Measurements from ENCODE around the gene WDSUB1.

DNA sequence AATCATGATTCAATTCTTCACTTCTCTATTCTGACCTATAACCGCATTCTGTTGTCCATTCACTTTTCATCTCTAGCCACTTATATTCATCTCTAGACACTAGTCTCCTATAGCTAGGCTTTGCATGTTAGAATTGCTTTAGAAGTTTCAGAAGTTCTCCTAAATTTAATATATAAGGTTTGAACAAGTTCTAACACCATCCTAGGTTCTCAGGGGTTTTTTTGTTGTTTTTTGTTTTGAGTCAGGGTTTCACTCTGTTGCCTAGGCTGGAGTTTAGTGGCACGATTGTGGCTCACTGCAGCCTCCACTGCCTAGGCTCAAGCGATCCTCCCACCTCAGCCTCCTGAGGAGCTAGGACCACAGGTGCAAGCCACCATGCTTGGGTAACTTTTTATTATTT, 19.9 kb downstream of the WDSUB1 start:
- TF ChIP-seq, protein P1, sequence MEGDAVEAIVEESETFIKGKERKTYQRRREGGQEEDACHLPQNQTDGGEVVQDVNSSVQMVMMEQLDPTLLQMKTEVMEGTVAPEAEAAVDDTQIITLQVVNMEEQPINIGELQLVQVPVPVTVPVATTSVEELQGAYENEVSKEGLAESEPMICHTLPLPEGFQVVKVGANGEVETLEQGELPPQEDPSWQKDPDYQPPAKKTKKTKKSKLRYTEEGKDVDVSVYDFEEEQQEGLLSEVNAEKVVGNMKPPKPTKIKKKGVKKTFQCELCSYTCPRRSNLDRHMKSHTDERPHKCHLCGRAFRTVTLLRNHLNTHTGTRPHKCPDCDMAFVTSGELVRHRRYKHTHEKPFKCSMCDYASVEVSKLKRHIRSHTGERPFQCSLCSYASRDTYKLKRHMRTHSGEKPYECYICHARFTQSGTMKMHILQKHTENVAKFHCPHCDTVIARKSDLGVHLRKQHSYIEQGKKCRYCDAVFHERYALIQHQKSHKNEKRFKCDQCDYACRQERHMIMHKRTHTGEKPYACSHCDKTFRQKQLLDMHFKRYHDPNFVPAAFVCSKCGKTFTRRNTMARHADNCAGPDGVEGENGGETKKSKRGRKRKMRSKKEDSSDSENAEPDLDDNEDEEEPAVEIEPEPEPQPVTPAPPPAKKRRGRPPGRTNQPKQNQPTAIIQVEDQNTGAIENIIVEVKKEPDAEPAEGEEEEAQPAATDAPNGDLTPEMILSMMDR (conservative IDR thresholded peaks at IDR 0.05; ENCODE audit: low read depth, low read length): no peak
- TF ChIP-seq RCOR1 (IDR thresholded peaks at IDR 0.05; ENCODE audit: insufficient replicate concordance, low read length) (no peak), POLR2A (IDR thresholded peaks at IDR 0.05; ENCODE audit: low read depth, low read length) (no peak), CEBPB (IDR thresholded peaks at IDR 0.05; ENCODE audit: low read depth, low read length) (no peak), MAFK (IDR thresholded peaks at IDR 0.05; ENCODE audit: low read depth, low read length) (no peak), SMC3 (IDR thresholded peaks at IDR 0.05; ENCODE audit: low read depth, low read length) (no peak)
- TF ChIP-seq, protein P2, sequence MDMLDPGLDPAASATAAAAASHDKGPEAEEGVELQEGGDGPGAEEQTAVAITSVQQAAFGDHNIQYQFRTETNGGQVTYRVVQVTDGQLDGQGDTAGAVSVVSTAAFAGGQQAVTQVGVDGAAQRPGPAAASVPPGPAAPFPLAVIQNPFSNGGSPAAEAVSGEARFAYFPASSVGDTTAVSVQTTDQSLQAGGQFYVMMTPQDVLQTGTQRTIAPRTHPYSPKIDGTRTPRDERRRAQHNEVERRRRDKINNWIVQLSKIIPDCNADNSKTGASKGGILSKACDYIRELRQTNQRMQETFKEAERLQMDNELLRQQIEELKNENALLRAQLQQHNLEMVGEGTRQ (IDR thresholded peaks at IDR 0.05; ENCODE audit: low read depth, low read length): no peak
